PC-9 (cell line): ENCODE results near the gene RCN1.

ENCODE experiments used
- EZH2 ChIP-seq: fragments of 200-600 bp; sonication (generic); IDR thresholded peaks from 2 replicates; pipeline ENCODE4 v1.8.0; 2017; ENCODE audit warnings: antibody characterized with exemption, low read depth
- TF ChIP-seq, protein P1 (sequence below): fragments of 200-600 bp; sonication (generic); conservative IDR thresholded peaks from 2 replicates; pipeline ENCODE4 v1.6.1; 2017; ENCODE audit warnings: mixed run types, antibody characterized with exemption, mild to moderate bottlenecking, moderate library complexity

DNA sequence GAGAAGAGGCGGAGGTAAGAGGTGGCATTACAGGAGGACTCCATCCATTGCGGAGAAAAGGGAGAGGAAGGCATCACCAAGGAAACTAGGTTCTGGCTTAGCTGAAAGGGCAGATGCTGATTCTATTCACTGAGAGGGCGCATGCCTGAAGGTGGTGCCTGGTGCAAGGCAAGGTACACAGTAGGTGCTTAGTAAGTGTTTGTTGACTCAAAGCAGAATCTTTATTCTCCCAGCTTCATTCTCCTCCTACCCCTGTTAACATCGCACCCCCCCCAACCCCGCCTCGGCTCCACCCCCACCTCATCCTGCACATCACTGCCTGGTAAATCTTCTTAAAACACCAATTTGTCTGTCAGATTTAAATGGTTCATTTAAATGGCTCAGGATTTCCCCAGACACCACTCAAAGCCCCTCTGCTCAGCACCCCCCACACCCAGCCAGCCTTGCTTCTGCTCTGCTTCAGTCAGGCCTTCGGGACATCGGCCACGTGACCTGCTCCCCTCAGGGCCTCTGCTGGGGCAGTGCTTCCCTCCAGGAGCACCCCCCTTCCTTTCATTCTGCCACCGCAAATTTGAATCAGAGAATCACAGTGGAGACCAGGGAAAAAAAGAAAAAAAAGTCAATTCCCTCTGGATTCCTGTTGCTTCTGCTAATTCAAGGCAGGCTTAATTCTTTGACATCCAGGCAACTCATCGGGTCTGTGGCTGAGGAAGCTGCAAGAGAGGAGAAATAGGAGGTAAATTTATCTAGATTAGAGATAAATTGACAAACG is 17.8 kb upstream of the RCN1 start:
- TF ChIP-seq, protein P1, sequence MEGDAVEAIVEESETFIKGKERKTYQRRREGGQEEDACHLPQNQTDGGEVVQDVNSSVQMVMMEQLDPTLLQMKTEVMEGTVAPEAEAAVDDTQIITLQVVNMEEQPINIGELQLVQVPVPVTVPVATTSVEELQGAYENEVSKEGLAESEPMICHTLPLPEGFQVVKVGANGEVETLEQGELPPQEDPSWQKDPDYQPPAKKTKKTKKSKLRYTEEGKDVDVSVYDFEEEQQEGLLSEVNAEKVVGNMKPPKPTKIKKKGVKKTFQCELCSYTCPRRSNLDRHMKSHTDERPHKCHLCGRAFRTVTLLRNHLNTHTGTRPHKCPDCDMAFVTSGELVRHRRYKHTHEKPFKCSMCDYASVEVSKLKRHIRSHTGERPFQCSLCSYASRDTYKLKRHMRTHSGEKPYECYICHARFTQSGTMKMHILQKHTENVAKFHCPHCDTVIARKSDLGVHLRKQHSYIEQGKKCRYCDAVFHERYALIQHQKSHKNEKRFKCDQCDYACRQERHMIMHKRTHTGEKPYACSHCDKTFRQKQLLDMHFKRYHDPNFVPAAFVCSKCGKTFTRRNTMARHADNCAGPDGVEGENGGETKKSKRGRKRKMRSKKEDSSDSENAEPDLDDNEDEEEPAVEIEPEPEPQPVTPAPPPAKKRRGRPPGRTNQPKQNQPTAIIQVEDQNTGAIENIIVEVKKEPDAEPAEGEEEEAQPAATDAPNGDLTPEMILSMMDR = no peak
- TF ChIP-seq EZH2 = no peak
